GM23248 (cell line): ENCODE results near the gene TYW5. TPM values are rescaled to one million over a fixed set of nuclear protein-coding genes. Genes with fewer than 3 reads are reported as not detected.

Experiments
- DNase-seq: peaks from one replicate; pipeline ENCODE4 v3.0.0-alpha.2; 2015
- H2AFZ ChIP-seq: fragments of 200-600 bp; sonication (generic); 2 replicates; pipeline ENCODE4 v1.6.1; 2016; ENCODE audit warnings: antibody characterized with exemption
- H3F3A ChIP-seq: fragments of 200-600 bp; sonication (generic); 2 replicates; pipeline ENCODE4 v1.6.1; 2016; ENCODE audit warnings: mild to moderate bottlenecking, antibody characterized with exemption, mixed run types; ENCODE audit not compliant: insufficient read depth
- H3K27ac ChIP-seq: fragments of 200-600 bp; sonication (generic); 2 replicates; pipeline ENCODE4 v1.5.1; 2016; ENCODE audit warnings: mild to moderate bottlenecking
- H3K27me3 ChIP-seq: fragments of 200-600 bp; sonication (generic); replicated peaks from 2 replicates; pipeline ENCODE4 v1.6.1; 2016; ENCODE audit warnings: mild to moderate bottlenecking; ENCODE audit not compliant: insufficient read depth
- H3K36me3 ChIP-seq: fragments of 200-600 bp; sonication (generic); 2 replicates; pipeline ENCODE4 v1.6.1; 2016; ENCODE audit warnings: low read depth, mild to moderate bottlenecking
- H3K4me1 ChIP-seq: fragments of 200-600 bp; sonication (generic); 2 replicates; pipeline ENCODE4 v1.6.1; 2016; ENCODE audit warnings: mild to moderate bottlenecking; ENCODE audit not compliant: insufficient read depth
- H3K4me2 ChIP-seq: fragments of 200-600 bp; sonication (generic); one replicate; pipeline ENCODE4 v1.6.1; 2016; ENCODE audit warnings: mild to moderate bottlenecking; ENCODE audit not compliant: unreplicated experiment
- H3K4me3 ChIP-seq: fragments of 200-600 bp; sonication (generic); 2 replicates; pipeline ENCODE4 v1.5.1; 2016; ENCODE audit warnings: mild to moderate bottlenecking
- H3K79me2 ChIP-seq: fragments of 200-600 bp; sonication (generic); 2 replicates; pipeline ENCODE4 v1.6.1; 2016; ENCODE audit warnings: mild to moderate bottlenecking; ENCODE audit not compliant: insufficient read depth
- H3K9ac ChIP-seq: fragments of 200-600 bp; sonication (generic); 2 replicates; pipeline ENCODE4 v1.6.1; 2016; ENCODE audit warnings: mild to moderate bottlenecking
- H3K9me2 ChIP-seq: fragments of 200-600 bp; sonication (generic); 2 replicates; pipeline ENCODE4 v1.6.1; 2016; ENCODE audit warnings: mixed run types, mild to moderate bottlenecking, moderate library complexity; ENCODE audit not compliant: insufficient read depth
- H3K9me3 ChIP-seq: fragments of 200-600 bp; sonication (generic); one replicate; pipeline ENCODE4 v1.6.1; 2017; ENCODE audit warnings: low read depth
- H4K20me1 ChIP-seq: fragments of 200-600 bp; sonication (generic); 2 replicates; pipeline ENCODE4 v1.6.0; 2016; ENCODE audit not compliant: insufficient read depth
- EZH2 ChIP-seq: fragments of 200-600 bp; sonication (generic); IDR thresholded peaks from 2 replicates; pipeline ENCODE4 v1.6.1; 2018; ENCODE audit warnings: antibody characterized with exemption, mild to moderate bottlenecking; ENCODE audit not compliant: insufficient read depth, poor library complexity, severe bottlenecking
- EZH2phosphoT487 ChIP-seq: fragments of 200-600 bp; sonication (generic); IDR thresholded peaks from 2 replicates; pipeline ENCODE4 v1.6.1; 2018; ENCODE audit warnings: antibody characterized with exemption, moderate library complexity, mild to moderate bottlenecking, low read depth; ENCODE audit not compliant: insufficient read depth
- WGBS, 2 experiments: methylation state at CpG; one replicate each; pipeline ENCODE4 v1.1.6; 2015 to 2017; ENCODE audit warnings: low lambda C conversion rate in 2 of 2, low coverage in 1 of 2; ENCODE audit errors: missing lambda C conversion rate in 2 of 2; 5-methylcytosine and 5-hydroxymethylcytosine counted together
- in situ Hi-C: fragments of 300-500 bp; cut with MboI; formaldehyde crosslinking; loops from 2 replicates; pipeline ENCODE4 v1.15.0; 2020
- polyA plus RNA-seq: library from polyadenylated mRNA; unstranded; fragments of >200 nt; fragmentation: Nextera tagmentation; extraction: Ambion mirVana; gene quantifications from 2 replicates; pipeline ENCODE4 v1.2.1, GENCODE V29; 2016
- total RNA-seq: library from RNA; depleted of rRNA; stranded (reverse); fragments of >200 nt; shearing (Covaris generic); gene quantifications from 2 replicates; pipeline ENCODE4 v1.2.3, GENCODE V29; 2014

Gene TYW5
- total and polyA plus RNA-seq, 2 experiments from 2014 or later: 6.6 to 7.0 TPM

GRCh38 chr2:199979398-199979797 is 24.1 kb upstream of the TYW5 start:
- H3F3A ChIP-seq: peaks cover 24% of the 10 kb centered on the region
- peaks cover 45% of the 10 kb centered on the region for H3K4me1 ChIP-seq
- peak overlapping the region; percentile 48 for H3K27ac ChIP-seq
- H3K9me3 ChIP-seq: no peaks in the 10 kb centered on the region
- peak overlapping the region; percentile 58 for H3K4me3 ChIP-seq
- H3K9ac ChIP-seq: peak overlapping the region; percentile 55
- no peaks in the 10 kb centered on the region for H3K36me3 ChIP-seq
- 50 to 58% methylated on average over 5 of the region's 5 CpGs for WGBS, 2 experiments
- peak overlapping the region; percentile 87 for H2AFZ ChIP-seq
- in situ Hi-C loops: loop anchor here (10.0 kb wide), 2 partner anchors 505 to 725 kb away; no protein-coding TSS in a partner anchor
- TF ChIP-seq EZH2 (no peak), EZH2phosphoT487 (no peak)
- H3K9me2 ChIP-seq: no peaks in the 10 kb centered on the region
- no peaks in the 10 kb centered on the region for H4K20me1 ChIP-seq
- H3K4me2 ChIP-seq: peak overlapping the region; percentile 63
- no peaks in the 10 kb centered on the region for H3K27me3 ChIP-seq
- peak; percentile 29 for DNase-seq
- H3K79me2 ChIP-seq: no peaks in the 10 kb centered on the region

GRCh38 chr2:199977984-199978415 is 22.7 kb upstream of the TYW5 start:
- peak; percentile 81 for DNase-seq
- H2AFZ ChIP-seq: peak overlapping the region; percentile 36
- H3K4me3 ChIP-seq: peak overlapping the region; percentile 49
- peak overlapping the region; percentile 52 for H3K4me2 ChIP-seq
- H3K27me3 ChIP-seq: no peaks in the 10 kb centered on the region
- TF ChIP-seq EZH2phosphoT487: no peak
- TF ChIP-seq EZH2: no peak
- peaks cover 45% of the 10 kb centered on the region for H3K4me1 ChIP-seq
- peak overlapping the region; percentile 56 for H3K9ac ChIP-seq
- H3K9me2 ChIP-seq: no peaks in the 10 kb centered on the region
- in situ Hi-C loops: loop anchor here (10.0 kb wide), 2 partner anchors 507 to 727 kb away; no protein-coding TSS in a partner anchor
- no peaks in the 10 kb centered on the region for H4K20me1 ChIP-seq
- H3K27ac ChIP-seq: peak overlapping the region; percentile 61
- no peaks in the 10 kb centered on the region for H3K9me3 ChIP-seq
- H3K79me2 ChIP-seq: no peaks in the 10 kb centered on the region
- H3K36me3 ChIP-seq: no peaks in the 10 kb centered on the region
- H3F3A ChIP-seq: peaks cover 24% of the 10 kb centered on the region

- DNase-seq: peak; percentile 68
- in situ Hi-C loops: loop anchor here (10.0 kb wide), 2 partner anchors 509 to 729 kb away; no protein-coding TSS in a partner anchor
- no peak for TF ChIP-seq EZH2phosphoT487
- no peak for TF ChIP-seq EZH2
- no peaks in the 10 kb centered on the region for H3K27me3 ChIP-seq
- H3K36me3 ChIP-seq: no peaks in the 10 kb centered on the region
- no peak overlapping the region for H3K4me3 ChIP-seq
- no peaks in the 10 kb centered on the region for H3K9me3 ChIP-seq
- peak overlapping the region; percentile 10 for H3K4me2 ChIP-seq
- H2AFZ ChIP-seq: peak overlapping the region; percentile 49; the same call in 1 of the 2 replicates
- peak overlapping the region; percentile 52 for H3K9ac ChIP-seq
- peak overlapping the region; percentile 57 for H3K27ac ChIP-seq
- no peaks in the 10 kb centered on the region for H4K20me1 ChIP-seq
- peaks cover 24% of the 10 kb centered on the region for H3F3A ChIP-seq
- no peaks in the 10 kb centered on the region for H3K9me2 ChIP-seq
- WGBS, 2 experiments: 85 to 87% methylated on average over 3 of the region's 3 CpGs
- no peaks in the 10 kb centered on the region for H3K79me2 ChIP-seq
- H3K4me1 ChIP-seq: peaks cover 44% of the 10 kb centered on the region
Measured at GRCh38 chr2:199975273-199975895, 20.1 kb upstream of the TYW5 start.

GRCh38 chr2:199973703-199974102 is 18.4 kb upstream of the TYW5 start:
- peaks cover 28% of the 10 kb centered on the region for H3K4me1 ChIP-seq
- no peak overlapping the region for H3K27ac ChIP-seq
- H3K9me3 ChIP-seq: no peaks in the 10 kb centered on the region
- H3K36me3 ChIP-seq: no peaks in the 10 kb centered on the region
- H4K20me1 ChIP-seq: no peaks in the 10 kb centered on the region
- H3F3A ChIP-seq: peaks cover 20% of the 10 kb centered on the region
- no peak overlapping the region for H2AFZ ChIP-seq
- H3K9me2 ChIP-seq: no peaks in the 10 kb centered on the region
- no peaks in the 10 kb centered on the region for H3K27me3 ChIP-seq
- in situ Hi-C loops: loop anchor here (10.0 to 25.0 kb wide), 3 partner anchors 511 to 889 kb away; partner anchors contain the start of gene CLK1
- H3K4me2 ChIP-seq: no peak overlapping the region
- TF ChIP-seq EZH2phosphoT487 (no peak), EZH2 (no peak)
- WGBS, 2 experiments: 4 to 16% methylated on average over 2 of the region's 2 CpGs
- no peak overlapping the region for H3K9ac ChIP-seq
- H3K79me2 ChIP-seq: no peaks in the 10 kb centered on the region
- H3K4me3 ChIP-seq: no peak overlapping the region
- DNase-seq: peak; percentile 80
